Jurkat, Clone E6-1 (cell line): ENCODE measurements around the gene BIN1.

Source experiments
- DNase-seq: peaks from one replicate; pipeline ENCODE4 v3.0.0-alpha.2; 2011; ENCODE audit warnings: low read depth, low spot score
- H3K4me3 ChIP-seq: 2 replicates; pipeline ENCODE4 v1.5.1; 2011; ENCODE audit warnings: mild to moderate bottlenecking, low read length, control low read depth, moderate library complexity

The BIN1 gene

GRCh38 chr2:127014630-127015029 is 92.3 kb downstream of the BIN1 start:
- no peak for DNase-seq

GRCh38 chr2:127014224-127014623 is 92.7 kb downstream of the BIN1 start:
- no peak for DNase-seq
- H3K4me3 ChIP-seq: no peak overlapping the region

More at GRCh38 chr2:127014630-127015029, 92.3 kb downstream of the BIN1 start:
- no peak overlapping the region for H3K4me3 ChIP-seq

GRCh38 chr2:127012868-127013267 is 94.1 kb downstream of the BIN1 start:
- H3K4me3 ChIP-seq: no peak overlapping the region
- no peak for DNase-seq

- no peak for DNase-seq
- H3K4me3 ChIP-seq: no peak overlapping the region
Measured at GRCh38 chr2:127012215-127012614, 94.7 kb downstream of the BIN1 start.

- no peak for DNase-seq
- no peak overlapping the region for H3K4me3 ChIP-seq
Measured at GRCh38 chr2:127011796-127012195, 95.2 kb downstream of the BIN1 start.

GRCh38 chr2:127011231-127011661 is 95.7 kb downstream of the BIN1 start:
- H3K4me3 ChIP-seq: no peak overlapping the region
- DNase-seq: no peak

- no peak overlapping the region for H3K4me3 ChIP-seq
- DNase-seq: no peak
Measured at GRCh38 chr2:127008265-127009015, 98.5 kb downstream of the BIN1 start.

- H3K4me3 ChIP-seq: no peak overlapping the region
- DNase-seq: no peak
Measured at GRCh38 chr2:127007652-127008051, 99.3 kb downstream of the BIN1 start.

GRCh38 chr2:127006962-127007361 is 100.0 kb downstream of the BIN1 start:
- DNase-seq: no peak
- H3K4me3 ChIP-seq: no peak overlapping the region

- no peak for DNase-seq
Measured at GRCh38 chr2:127004893-127005600, 101.9 kb downstream of the BIN1 start.

GRCh38 chr2:127003070-127003800 is 103.7 kb downstream of the BIN1 start:
- H3K4me3 ChIP-seq: no peak overlapping the region
- DNase-seq: no peak

More at GRCh38 chr2:127004893-127005600, 101.9 kb downstream of the BIN1 start:
- H3K4me3 ChIP-seq: no peak overlapping the region

- no peak overlapping the region for H3K4me3 ChIP-seq
- no peak for DNase-seq
Measured at GRCh38 chr2:127001751-127002150, 105.2 kb downstream of the BIN1 start.

GRCh38 chr2:127000937-127001336 is 106.0 kb downstream of the BIN1 start:
- no peak overlapping the region for H3K4me3 ChIP-seq
- DNase-seq: no peak

GRCh38 chr2:127000194-127000593 is 106.8 kb downstream of the BIN1 start:
- H3K4me3 ChIP-seq: no peak overlapping the region
- no peak for DNase-seq

GRCh38 chr2:126999106-126999756 is 107.7 kb downstream of the BIN1 start:
- H3K4me3 ChIP-seq: no peak overlapping the region

GRCh38 chr2:126998486-126998885 is 108.5 kb downstream of the BIN1 start:
- H3K4me3 ChIP-seq: no peak overlapping the region
- DNase-seq: no peak

More at GRCh38 chr2:126999106-126999756, 107.7 kb downstream of the BIN1 start:
- DNase-seq: no peak
